HS-5 (cell line): Measurements from ENCODE around the gene SMG6.
"Not testable (repeated sequence)": the region's sequence is repeated elsewhere in the genome, so short reads cannot be mapped to it uniquely, and the experiment has no call there.

Experiments
- DNase-seq: peaks from one replicate; pipeline ENCODE4 v3.0.0-alpha.2; 2012; ENCODE audit warnings: low read depth

SMG6 gene

GRCh38 chr17:2178798-2179501, 124.6 kb downstream of the SMG6 start:
- DNase-seq, result no peak

- DNase-seq, result no peak
These were observed 126.3 kb downstream of the SMG6 start for GRCh38 chr17:2177235-2177811.

GRCh38 chr17:2176499-2177169, 127.0 kb downstream of the SMG6 start:
- DNase-seq, result no peak

GRCh38 chr17:2175294-2175628, 128.3 kb downstream of the SMG6 start:
- DNase-seq, result no peak

DNA sequence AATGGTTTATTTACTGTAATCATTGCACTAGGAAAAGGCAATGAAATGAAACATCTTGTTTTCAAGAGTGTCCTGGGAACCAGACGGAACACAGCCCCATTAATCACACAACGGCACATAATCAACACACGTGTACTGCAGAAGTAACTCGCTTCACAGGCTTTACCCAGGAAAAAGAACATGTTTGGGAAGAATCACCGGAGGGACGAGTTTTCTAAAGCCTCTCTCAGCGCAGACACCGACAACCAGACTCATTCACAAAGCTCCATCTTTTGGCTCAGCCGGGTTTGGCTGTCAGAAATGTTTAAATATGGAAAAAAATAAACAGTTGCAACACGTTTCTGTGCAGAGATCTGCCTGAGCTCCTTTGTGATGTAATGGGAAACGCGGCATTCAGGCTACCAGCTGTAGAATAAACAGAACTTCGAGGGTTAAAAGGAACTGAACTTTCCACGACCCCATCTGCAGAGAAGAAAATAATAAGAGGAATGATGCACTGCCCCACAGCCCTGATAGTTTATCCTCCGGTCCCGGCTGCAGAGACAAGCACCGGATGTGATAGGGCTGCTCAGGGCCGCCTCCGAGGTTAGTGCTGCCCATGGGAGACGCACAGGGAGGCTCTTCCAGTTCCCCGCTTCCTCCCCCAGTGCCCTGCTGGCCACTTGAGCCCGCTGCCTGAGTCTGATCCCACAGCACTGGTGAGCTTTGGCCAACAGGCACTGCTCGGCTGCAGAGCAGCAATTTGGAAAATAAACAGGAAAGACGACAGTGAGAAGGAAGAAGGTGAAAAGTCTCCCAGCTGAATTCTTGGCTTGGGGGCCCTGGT, 128.9 kb downstream of the SMG6 start:
- no peak for DNase-seq

- DNase-seq, result no peak
These were observed 129.6 kb downstream of the SMG6 start for GRCh38 chr17:2174014-2174413.

- DNase-seq, result no peak
These were observed 130.6 kb downstream of the SMG6 start for GRCh38 chr17:2172999-2173398.

DNA sequence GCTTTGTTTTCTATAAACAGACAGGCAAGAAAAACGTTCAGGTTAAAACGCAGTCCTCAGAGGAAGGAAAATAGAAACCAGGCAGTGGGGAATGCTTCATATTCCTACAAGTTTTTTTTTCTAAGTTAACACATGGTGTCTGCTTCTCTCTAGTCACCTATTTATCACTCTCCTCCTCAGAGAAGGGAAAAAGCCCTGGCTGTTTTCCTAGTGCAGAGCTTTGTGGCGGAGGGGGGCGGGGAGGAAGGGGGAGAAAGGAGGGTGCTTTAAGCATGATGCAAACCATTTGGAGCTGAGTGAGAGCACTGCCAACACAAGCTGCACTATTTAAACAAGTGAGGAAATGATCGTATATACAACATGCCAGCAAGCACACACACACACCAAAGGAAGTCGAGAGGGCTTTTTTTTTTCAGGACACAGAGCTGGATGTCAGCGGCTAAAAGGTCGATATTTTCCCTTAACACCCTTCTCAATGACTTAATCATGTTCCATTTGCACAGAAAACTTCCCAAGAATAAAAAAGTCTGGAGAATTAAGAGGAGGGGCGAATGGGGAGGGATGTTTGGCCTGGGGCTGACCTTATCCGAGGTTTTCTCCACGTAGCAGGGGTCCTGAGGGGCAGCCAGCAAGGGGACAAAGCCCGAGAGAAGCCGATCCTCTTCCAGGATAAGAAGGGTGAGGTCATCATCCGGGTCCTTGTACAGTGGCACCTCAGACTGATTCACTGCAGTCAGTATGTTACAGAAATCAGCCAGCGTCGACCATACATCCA, 131.3 kb downstream of the SMG6 start:
- DNase-seq, result peak; percentile 60

GRCh38 chr17:2171702-2172076, 131.9 kb downstream of the SMG6 start:
- no peak for DNase-seq

DNA sequence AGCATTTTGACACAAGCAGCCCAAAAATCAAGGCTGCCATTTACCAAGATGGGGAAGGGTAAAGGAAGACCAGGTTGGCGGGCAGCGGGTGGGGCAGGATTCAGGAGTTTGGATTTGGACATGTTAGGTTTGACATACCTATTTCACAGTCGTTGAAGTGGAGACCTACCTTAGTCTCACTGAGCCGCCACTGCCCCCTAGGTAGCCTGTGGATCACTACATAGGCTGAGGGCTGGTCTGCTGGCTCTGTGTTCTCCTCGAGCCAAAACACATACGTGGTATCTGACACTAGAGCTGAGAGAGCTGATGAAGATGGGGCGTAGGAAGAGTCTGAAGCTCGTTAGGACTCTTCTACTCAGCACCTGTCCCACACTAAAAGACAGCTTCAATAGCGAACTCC, 133.6 kb downstream of the SMG6 start:
- no peak for DNase-seq

DNA sequence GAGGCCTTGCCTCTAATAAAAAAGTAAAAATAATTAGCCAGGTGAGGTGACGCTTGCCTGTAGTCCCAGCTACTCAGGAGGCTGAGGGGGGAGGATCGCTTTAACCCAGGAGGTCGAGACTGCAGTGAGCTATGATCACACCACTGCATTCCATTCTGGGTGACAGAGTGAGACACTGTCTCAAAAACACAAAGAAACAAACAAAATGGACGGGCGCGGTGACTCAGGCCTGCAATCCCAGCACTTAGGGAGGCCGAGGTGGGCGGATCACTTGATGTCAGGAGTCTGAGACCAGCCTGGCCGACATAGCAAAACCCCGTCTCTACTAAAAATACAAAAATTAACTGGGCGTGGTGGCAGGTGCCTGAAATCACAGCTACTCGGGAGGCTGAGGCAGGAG, 137.9 kb downstream of the SMG6 start:
- not testable (repeated sequence) for DNase-seq

DNA sequence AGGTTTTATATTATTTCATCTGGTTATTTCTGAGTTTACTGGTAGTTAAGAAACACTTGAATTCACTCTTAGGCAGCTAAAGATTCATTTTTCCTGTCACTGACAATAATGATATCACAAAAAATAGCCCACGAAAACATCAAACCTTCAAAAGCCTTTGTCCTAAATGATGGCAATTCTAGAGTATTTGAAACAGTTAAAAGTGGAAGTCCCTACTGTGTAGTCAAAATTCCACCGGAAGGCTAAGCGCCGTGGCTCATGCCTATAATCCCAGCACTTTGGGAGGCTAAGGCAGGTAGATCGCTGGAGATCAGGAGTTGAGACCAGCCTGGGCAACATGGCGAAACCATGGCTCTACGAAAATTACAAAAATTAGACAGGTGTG, 145.2 kb downstream of the SMG6 start:
- DNase-seq, result no peak

- DNase-seq, result peak; percentile 67
These were observed 145.8 kb downstream of the SMG6 start for GRCh38 chr17:2157675-2158395.

DNA sequence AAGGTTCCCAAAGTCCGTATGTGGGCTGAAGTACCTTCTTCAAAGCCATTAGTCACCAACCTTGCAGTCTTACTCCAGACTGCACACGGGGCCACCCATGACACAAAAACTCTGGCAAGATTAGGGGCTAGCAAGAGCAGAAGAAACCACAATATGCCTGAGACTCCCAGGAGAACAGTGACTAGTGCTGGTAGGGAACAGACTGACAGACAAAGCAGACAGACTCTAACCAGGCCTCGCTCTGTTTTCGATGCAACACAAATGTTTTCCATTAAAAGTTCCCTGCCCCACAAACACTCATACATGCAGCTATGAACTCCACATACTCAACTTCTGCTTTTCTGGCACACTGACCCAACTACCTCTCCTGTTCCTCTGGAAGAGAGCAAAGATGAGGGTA, 146.5 kb downstream of the SMG6 start:
- no peak for DNase-seq

- no peak for DNase-seq
These were observed 146.9 kb downstream of the SMG6 start for GRCh38 chr17:2156666-2157065.

DNA sequence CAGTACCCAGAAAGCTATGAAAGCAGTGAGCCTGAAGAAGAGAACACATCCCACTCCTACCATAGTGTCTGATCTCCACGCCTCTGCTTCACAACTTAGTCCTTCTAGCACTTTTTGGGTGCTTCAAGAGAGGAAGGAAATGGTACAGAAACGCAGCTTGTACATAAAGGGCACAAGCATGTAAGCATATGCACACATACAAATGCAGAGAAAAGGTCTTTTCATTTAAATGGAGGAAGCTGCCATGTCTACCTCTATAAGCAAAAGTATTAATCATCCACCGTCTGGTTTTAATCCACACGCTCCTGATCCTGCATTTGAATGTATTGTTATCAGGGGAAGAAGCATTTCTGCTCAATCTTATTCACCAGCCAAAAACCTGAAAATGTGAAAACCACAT, 148.0 kb downstream of the SMG6 start:
- DNase-seq, result no peak

- DNase-seq, result no peak
These were observed 152.1 kb downstream of the SMG6 start for GRCh38 chr17:2151358-2152033.

GRCh38 chr17:2150806-2151205, 152.8 kb downstream of the SMG6 start:
- no peak for DNase-seq

DNA sequence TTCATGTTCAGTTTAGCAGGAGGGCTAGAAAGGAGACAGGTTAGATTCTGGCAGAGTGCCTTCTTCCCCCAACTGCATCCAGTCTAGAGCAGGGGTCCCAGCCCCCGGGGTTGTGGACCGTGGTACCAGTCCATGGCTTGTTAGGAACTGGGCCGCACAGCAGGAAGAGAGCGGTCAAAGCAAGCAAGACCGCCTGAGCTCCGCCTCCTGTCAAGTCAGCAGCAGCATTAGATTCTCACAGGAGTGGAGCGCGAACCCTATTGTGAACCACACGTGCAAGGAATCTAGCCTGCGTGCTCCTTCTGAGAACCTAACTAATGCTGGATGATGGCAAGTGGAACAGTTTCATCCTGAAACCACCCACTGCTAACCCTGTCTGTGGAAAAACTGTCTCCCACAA, 153.7 kb downstream of the SMG6 start:
- no peak for DNase-seq

- DNase-seq, result no peak
These were observed 157.3 kb downstream of the SMG6 start for GRCh38 chr17:2146132-2146871.
